GM12878 (cell line): Measurements from ENCODE around the gene BAIAP2L1.

Experiments
- ETV6 ChIP-seq, 2 experiments: fragments of 450-650 bp in 1 of 2; IDR thresholded peaks in 1 of 2; conservative IDR thresholded peaks in 1 of 2; 2 replicates each; pipeline ENCODE4 v1.6.1; 2014; ENCODE audit warnings: antibody characterized with exemption in 1 of 2, borderline replicate concordance in 1 of 2, low read depth in 1 of 2, mild to moderate bottlenecking in 1 of 2, moderate library complexity in 1 of 2
- LARP7 ChIP-seq: fragments of 450-650 bp; IDR thresholded peaks from 2 replicates; pipeline ENCODE4 v1.6.1; 2017; ENCODE audit warnings: mild to moderate bottlenecking
- PAX8 ChIP-seq: fragments of 450-650 bp; IDR thresholded peaks from 2 replicates; pipeline ENCODE4 v1.6.1; 2017; ENCODE audit warnings: mild to moderate bottlenecking, moderate library complexity
- POLR2AphosphoS5 ChIP-seq: IDR thresholded peaks from 2 replicates; pipeline ENCODE4 v1.6.1; 2011; ENCODE audit warnings: mild to moderate bottlenecking, low read length, inconsistent platforms
- SUPT20H ChIP-seq: IDR thresholded peaks from 2 replicates; pipeline ENCODE4 v1.6.1; 2011; ENCODE audit warnings: low read depth, mild to moderate bottlenecking, low read length, moderate library complexity, borderline replicate concordance; ENCODE audit not compliant: control insufficient read depth
- YY1 ChIP-seq: IDR thresholded peaks from 2 replicates; pipeline ENCODE4 v1.6.1; 2011; ENCODE audit warnings: low read depth, mild to moderate bottlenecking, low read length
- ZBED1 ChIP-seq: IDR thresholded peaks from 2 replicates; pipeline ENCODE4 v1.6.1; 2016; ENCODE audit warnings: borderline replicate concordance
- TF ChIP-seq, protein P1 (sequence below), 3 experiments: IDR thresholded peaks in 2 of 3; conservative IDR thresholded peaks in 1 of 3; 2 replicates each; pipeline ENCODE4 v1.5.1; 2011; ENCODE audit warnings: low read depth in 3 of 3, low read length in 3 of 3, mild to moderate bottlenecking in 3 of 3, control low read depth in 2 of 3, moderate library complexity in 2 of 3, inconsistent platforms in 1 of 3, mixed read lengths in 1 of 3; ENCODE audit not compliant: control insufficient read depth in 2 of 3, insufficient read depth in 1 of 3; ENCODE audit errors: extremely low read depth in 1 of 3
- TF ChIP-seq, protein P2 (sequence below): IDR thresholded peaks from 2 replicates; pipeline ENCODE4 v1.6.1; 2012; ENCODE audit warnings: mild to moderate bottlenecking, low read depth, low read length

DNA sequence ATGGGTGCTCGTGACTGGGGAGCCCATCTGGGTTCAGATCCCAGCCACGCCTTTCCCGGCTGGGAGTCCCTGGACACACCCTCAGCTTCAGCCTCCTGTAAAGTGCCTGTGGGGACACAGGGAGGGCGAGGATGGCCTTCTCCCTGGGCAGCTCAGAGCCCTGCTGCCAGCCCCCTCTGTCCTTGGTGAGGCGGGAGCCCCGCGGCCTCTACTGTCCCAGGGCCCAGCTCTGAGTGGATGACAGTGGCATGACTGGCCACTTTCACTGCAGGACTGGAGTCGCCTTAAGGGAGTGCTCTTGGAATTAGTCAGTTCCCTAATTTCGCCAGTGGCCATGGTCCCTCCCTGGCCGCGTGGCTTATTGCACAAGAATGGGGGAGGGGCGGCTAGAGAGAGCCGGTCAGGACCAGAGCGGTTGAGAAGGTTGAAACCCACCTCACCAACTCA lies 114.8 kb downstream of the BAIAP2L1 start:
- TF ChIP-seq LARP7 (no peak), ZBED1 (no peak), ETV6 (conservative IDR thresholded peaks at IDR 0.05 in 1 of 2, IDR thresholded peaks at IDR 0.05 in 1 of 2; ENCODE audit: borderline replicate concordance in 1 of 2, low read depth in 1 of 2) (no peak), YY1 (no peak), SUPT20H (no peak), POLR2AphosphoS5 (no peak), PAX8 (no peak)
- TF ChIP-seq, protein P1, sequence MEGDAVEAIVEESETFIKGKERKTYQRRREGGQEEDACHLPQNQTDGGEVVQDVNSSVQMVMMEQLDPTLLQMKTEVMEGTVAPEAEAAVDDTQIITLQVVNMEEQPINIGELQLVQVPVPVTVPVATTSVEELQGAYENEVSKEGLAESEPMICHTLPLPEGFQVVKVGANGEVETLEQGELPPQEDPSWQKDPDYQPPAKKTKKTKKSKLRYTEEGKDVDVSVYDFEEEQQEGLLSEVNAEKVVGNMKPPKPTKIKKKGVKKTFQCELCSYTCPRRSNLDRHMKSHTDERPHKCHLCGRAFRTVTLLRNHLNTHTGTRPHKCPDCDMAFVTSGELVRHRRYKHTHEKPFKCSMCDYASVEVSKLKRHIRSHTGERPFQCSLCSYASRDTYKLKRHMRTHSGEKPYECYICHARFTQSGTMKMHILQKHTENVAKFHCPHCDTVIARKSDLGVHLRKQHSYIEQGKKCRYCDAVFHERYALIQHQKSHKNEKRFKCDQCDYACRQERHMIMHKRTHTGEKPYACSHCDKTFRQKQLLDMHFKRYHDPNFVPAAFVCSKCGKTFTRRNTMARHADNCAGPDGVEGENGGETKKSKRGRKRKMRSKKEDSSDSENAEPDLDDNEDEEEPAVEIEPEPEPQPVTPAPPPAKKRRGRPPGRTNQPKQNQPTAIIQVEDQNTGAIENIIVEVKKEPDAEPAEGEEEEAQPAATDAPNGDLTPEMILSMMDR (IDR thresholded peaks at IDR 0.05 in 2 of 3, conservative IDR thresholded peaks at IDR 0.05 in 1 of 3; ENCODE audit: control insufficient read depth in 2 of 3, extremely low read depth in 1 of 3, insufficient read depth in 1 of 3, low read depth in 3 of 3, low read length in 3 of 3), result no peak
- TF ChIP-seq, protein P2, sequence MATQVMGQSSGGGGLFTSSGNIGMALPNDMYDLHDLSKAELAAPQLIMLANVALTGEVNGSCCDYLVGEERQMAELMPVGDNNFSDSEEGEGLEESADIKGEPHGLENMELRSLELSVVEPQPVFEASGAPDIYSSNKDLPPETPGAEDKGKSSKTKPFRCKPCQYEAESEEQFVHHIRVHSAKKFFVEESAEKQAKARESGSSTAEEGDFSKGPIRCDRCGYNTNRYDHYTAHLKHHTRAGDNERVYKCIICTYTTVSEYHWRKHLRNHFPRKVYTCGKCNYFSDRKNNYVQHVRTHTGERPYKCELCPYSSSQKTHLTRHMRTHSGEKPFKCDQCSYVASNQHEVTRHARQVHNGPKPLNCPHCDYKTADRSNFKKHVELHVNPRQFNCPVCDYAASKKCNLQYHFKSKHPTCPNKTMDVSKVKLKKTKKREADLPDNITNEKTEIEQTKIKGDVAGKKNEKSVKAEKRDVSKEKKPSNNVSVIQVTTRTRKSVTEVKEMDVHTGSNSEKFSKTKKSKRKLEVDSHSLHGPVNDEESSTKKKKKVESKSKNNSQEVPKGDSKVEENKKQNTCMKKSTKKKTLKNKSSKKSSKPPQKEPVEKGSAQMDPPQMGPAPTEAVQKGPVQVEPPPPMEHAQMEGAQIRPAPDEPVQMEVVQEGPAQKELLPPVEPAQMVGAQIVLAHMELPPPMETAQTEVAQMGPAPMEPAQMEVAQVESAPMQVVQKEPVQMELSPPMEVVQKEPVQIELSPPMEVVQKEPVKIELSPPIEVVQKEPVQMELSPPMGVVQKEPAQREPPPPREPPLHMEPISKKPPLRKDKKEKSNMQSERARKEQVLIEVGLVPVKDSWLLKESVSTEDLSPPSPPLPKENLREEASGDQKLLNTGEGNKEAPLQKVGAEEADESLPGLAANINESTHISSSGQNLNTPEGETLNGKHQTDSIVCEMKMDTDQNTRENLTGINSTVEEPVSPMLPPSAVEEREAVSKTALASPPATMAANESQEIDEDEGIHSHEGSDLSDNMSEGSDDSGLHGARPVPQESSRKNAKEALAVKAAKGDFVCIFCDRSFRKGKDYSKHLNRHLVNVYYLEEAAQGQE, result no peak
